HG03108 (cell line): ENCODE data around the gene KLF16.

Experiments
- ATAC-seq: cut with Tn5 transposase; IDR thresholded peaks from one replicate; pipeline ENCODE4 v1.9.1; 2021; ENCODE audit warnings: moderate library complexity; ENCODE audit not compliant: unreplicated experiment

Gene KLF16

GRCh38 chr19:1811942-1812425 lies 51.4 kb downstream of the KLF16 start, which contains the start of gene ATP8B3:
ATP8B3 (minus strand) TSS chr19:1812276; CDS start chr19:1811736, 540 bp downstream.
- ATAC-seq: no peak

GRCh38 chr19:1811472-1811894 lies 51.9 kb downstream of the KLF16 start:
- no peak for ATAC-seq

GRCh38 chr19:1810439-1811160 lies 52.8 kb downstream of the KLF16 start:
- no peak for ATAC-seq

GRCh38 chr19:1809678-1810077 lies 53.7 kb downstream of the KLF16 start:
- no peak for ATAC-seq

GRCh38 chr19:1808395-1808731 lies 55.0 kb downstream of the KLF16 start:
- no peak for ATAC-seq

- no peak for ATAC-seq
Measured at GRCh38 chr19:1807695-1808394, 55.5 kb downstream of the KLF16 start.

- no peak for ATAC-seq
Measured at GRCh38 chr19:1807030-1807694, 56.2 kb downstream of the KLF16 start.

GRCh38 chr19:1806184-1807029 lies 57.0 kb downstream of the KLF16 start:
- no peak for ATAC-seq

GRCh38 chr19:1805401-1806183 lies 57.8 kb downstream of the KLF16 start:
- no peak for ATAC-seq

GRCh38 chr19:1804858-1805257 lies 58.5 kb downstream of the KLF16 start:
- no peak for ATAC-seq
